T-helper 17 cell (primary cell): Measurements from ENCODE around the gene NNT. TPM values are rescaled to one million over a fixed set of nuclear protein-coding genes. Genes with fewer than 3 reads are reported as not detected.
"Not testable (repeated sequence)": the region's sequence is repeated elsewhere in the genome, so short reads cannot be mapped to it uniquely, and the experiment has no call there.

ENCODE experiments used
- ATAC-seq: fragments of 150-1000 bp; cut with Tn5 transposase; 2 replicates; pipeline ENCODE4 v1.10.0; 2021; ENCODE audit warnings: mild to moderate bottlenecking, moderate library complexity
- DNase-seq, 3 donors: peaks; one replicate each; pipeline versions ENCODE4 v3.0.0 to v3.0.0-alpha.2; 2020 to 2021
- H3K9me3 ChIP-seq: one replicate; pipeline ENCODE4 v1.7.0; 2013; ENCODE audit warnings: low read length, mild to moderate bottlenecking; ENCODE audit not compliant: control insufficient read depth, poor library complexity, severe bottlenecking
- H3K27ac Mint-ChIP-seq: one replicate; pipeline ENCODE4 v1.8.0; 2022; ENCODE audit warnings: mild to moderate bottlenecking, moderate library complexity, mixed read lengths
- H3K27me3 Mint-ChIP-seq: one replicate; pipeline ENCODE4 v1.8.0; 2022; ENCODE audit warnings: mixed read lengths
- H3K36me3 Mint-ChIP-seq: one replicate; pipeline ENCODE4 v1.8.0; 2022; ENCODE audit warnings: low read depth, mixed read lengths
- H3K4me1 Mint-ChIP-seq: one replicate; pipeline ENCODE4 v1.8.0; 2022; ENCODE audit warnings: mild to moderate bottlenecking, mixed read lengths
- H3K4me3 Mint-ChIP-seq: one replicate; pipeline ENCODE4 v1.8.0; 2022; ENCODE audit warnings: mild to moderate bottlenecking, moderate library complexity, mixed read lengths
- total RNA-seq, 4 donors: library from RNA in 2 of 4; stranded (reverse) in 2 of 4; gene quantifications; one replicate each; pipeline ENCODE4 v1.2.3 and lab custom pipeline; 2022 to 2026

The NNT gene
- total RNA-seq, 2 donors from 2014 or later: 42.6 to 49.5 TPM

DNA sequence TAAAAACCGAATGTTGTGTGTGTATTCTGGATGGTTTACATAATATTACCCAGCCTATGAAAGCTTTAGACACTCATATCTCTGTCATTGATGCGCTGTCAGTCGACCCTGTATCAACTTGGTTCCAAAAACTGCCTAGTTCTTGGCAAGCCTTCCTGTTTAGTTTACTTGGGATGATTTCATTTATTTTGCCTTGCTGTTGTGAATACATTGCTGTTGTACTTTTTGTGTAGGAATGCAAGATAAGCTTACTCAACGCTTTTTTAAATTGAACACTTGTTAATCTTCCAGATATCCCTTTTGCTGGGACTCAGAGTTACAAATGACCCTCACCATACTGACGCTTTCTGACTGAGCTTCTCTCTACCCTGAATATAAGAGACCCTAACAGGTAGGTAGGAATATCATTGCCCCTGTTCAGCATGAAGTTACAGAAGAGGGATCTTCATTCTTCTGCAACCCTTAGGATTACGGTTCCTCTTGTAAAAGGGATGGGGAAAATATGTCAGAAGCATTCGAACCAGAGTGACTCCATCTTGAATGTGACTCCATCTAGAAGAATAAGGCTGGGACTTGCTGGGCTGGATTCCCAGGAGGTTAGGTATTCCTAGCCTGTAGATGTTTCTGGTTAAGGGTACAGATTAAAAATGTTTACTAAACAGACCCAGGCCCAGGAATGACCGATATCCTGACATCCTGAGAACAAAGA is 32.4 kb upstream of the NNT start:
- H3K4me3 Mint-ChIP-seq: no peak overlapping the region
- no peaks in the 10 kb centered on the region for H3K27me3 Mint-ChIP-seq

GRCh38 chr5:43571237-43571636 is 31.7 kb upstream of the NNT start:
- ATAC-seq: no peak
- Mint-ChIP-seq H3K36me3 (no peaks in the 10 kb centered on the region), H3K27ac (no peak overlapping the region), H3K4me3 (no peak overlapping the region), H3K4me1 (no peaks in the 10 kb centered on the region), H3K27me3 (no peaks in the 10 kb centered on the region)
- H3K9me3 ChIP-seq: no peaks in the 10 kb centered on the region
- no peak for DNase-seq

More for the DNA sequence above, 32.4 kb upstream of the NNT start:
- Mint-ChIP-seq H3K36me3 (no peaks in the 10 kb centered on the region), H3K27ac (no peak overlapping the region), H3K4me1 (no peaks in the 10 kb centered on the region)
- no peaks in the 10 kb centered on the region for H3K9me3 ChIP-seq
- no peak for DNase-seq
- no peak for ATAC-seq

GRCh38 chr5:43572357-43572756 is 30.6 kb upstream of the NNT start:
- Mint-ChIP-seq H3K27ac (no peak overlapping the region), H3K4me3 (no peak overlapping the region), H3K36me3 (no peaks in the 10 kb centered on the region), H3K27me3 (no peaks in the 10 kb centered on the region), H3K4me1 (no peaks in the 10 kb centered on the region)
- H3K9me3 ChIP-seq: no peaks in the 10 kb centered on the region
- no peak for DNase-seq
- ATAC-seq: no peak

- Mint-ChIP-seq H3K4me1 (no peaks in the 10 kb centered on the region), H3K27ac (no peak overlapping the region), H3K4me3 (no peak overlapping the region), H3K36me3 (no peaks in the 10 kb centered on the region), H3K27me3 (no peaks in the 10 kb centered on the region)
- DNase-seq (no peak), ATAC-seq (no peak)
- H3K9me3 ChIP-seq: no peaks in the 10 kb centered on the region
Measured at GRCh38 chr5:43573058-43573457, 29.9 kb upstream of the NNT start.

DNA sequence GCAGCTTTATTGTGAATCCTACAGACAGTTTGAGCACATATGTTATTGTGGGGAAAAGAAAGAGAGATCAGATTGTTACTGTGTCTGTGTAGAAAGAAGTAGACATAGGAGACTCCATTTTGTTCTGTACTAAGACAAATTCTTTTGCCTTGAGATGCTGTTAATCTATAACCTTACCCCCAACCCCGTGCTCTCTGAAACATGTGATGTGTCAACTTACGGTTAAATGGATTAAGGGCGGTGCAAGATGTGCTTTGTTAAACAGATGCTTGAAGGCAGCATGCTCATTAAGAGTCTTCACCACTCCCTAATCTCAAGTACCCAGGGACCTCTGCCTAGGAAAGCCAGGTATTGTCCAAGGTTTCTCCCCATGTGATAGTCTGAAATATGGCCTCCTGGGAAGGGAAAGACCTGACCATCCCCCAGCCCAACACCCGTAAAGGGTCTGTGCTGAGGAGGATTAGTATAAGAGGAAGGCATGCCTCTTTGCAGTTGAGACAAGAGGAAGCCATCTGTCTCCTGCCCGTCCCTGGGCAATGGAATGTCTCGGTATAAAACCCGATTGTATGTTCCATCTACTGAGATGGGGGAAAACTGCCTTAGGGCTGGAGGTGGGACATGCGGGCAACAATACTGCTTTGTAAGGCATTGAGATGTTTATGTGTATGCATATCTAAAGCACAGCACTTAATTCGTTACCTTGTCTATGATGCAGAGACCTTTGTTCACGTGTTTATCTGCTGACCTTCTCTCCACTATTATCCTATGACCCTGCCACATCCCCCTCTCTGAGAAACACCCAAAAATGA is 22.4 kb upstream of the NNT start:
- not testable (repeated sequence) for H3K4me1 Mint-ChIP-seq, ATAC-seq, H3K4me3 Mint-ChIP-seq, DNase-seq, H3K9me3 ChIP-seq, H3K27me3 Mint-ChIP-seq, H3K27ac Mint-ChIP-seq, H3K36me3 Mint-ChIP-seq

GRCh38 chr5:43581398-43581797 is 21.6 kb upstream of the NNT start:
- Mint-ChIP-seq H3K27me3 (no peaks in the 10 kb centered on the region), H3K27ac (no peak overlapping the region), H3K36me3 (peaks cover 3% of the 10 kb centered on the region), H3K4me3 (no peak overlapping the region), H3K4me1 (peaks cover 2% of the 10 kb centered on the region)
- DNase-seq (no peak), ATAC-seq (no peak)
- no peaks in the 10 kb centered on the region for H3K9me3 ChIP-seq

- no peak overlapping the region for H3K4me3 Mint-ChIP-seq
- ATAC-seq (no peak), DNase-seq (no peak)
- H3K4me1 Mint-ChIP-seq: peaks cover 2% of the 10 kb centered on the region
- no peak overlapping the region for H3K27ac Mint-ChIP-seq
- no peaks in the 10 kb centered on the region for H3K9me3 ChIP-seq
- no peaks in the 10 kb centered on the region for H3K27me3 Mint-ChIP-seq
- peaks cover 3% of the 10 kb centered on the region for H3K36me3 Mint-ChIP-seq
Measured at GRCh38 chr5:43582082-43583005, 20.6 kb upstream of the NNT start.

DNA sequence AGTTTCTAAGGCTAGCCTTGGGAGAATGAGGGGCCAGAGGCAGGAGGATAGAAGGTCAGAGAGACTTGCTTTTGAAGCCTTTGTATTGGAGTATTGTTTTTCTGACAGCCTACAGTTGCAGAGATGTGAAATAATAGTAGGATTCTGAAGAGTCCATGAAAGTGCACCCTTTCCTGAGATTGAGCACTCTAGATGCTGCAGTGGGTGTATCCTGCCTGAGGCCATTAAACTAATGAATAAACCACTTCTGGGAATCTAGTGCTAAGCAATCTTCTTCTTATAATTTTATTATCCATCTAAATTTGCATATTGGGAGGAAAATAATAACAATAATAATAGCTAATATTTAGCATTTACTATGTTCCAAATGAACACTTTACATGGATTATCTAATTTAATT is 19.3 kb upstream of the NNT start:
- peaks cover 3% of the 10 kb centered on the region for H3K36me3 Mint-ChIP-seq
- DNase-seq (no peak), ATAC-seq (no peak)
- peaks cover 2% of the 10 kb centered on the region for H3K4me1 Mint-ChIP-seq
- no peak overlapping the region for H3K27ac Mint-ChIP-seq
- no peaks in the 10 kb centered on the region for H3K9me3 ChIP-seq
- no peak overlapping the region for H3K4me3 Mint-ChIP-seq
- no peaks in the 10 kb centered on the region for H3K27me3 Mint-ChIP-seq

GRCh38 chr5:43584166-43584699 is 18.7 kb upstream of the NNT start:
- Mint-ChIP-seq H3K4me3 (no peak overlapping the region), H3K4me1 (peaks cover 2% of the 10 kb centered on the region), H3K27me3 (no peaks in the 10 kb centered on the region), H3K27ac (no peak overlapping the region), H3K36me3 (peaks cover 3% of the 10 kb centered on the region)
- no peaks in the 10 kb centered on the region for H3K9me3 ChIP-seq
- ATAC-seq (no peak), DNase-seq (no peak)

DNA sequence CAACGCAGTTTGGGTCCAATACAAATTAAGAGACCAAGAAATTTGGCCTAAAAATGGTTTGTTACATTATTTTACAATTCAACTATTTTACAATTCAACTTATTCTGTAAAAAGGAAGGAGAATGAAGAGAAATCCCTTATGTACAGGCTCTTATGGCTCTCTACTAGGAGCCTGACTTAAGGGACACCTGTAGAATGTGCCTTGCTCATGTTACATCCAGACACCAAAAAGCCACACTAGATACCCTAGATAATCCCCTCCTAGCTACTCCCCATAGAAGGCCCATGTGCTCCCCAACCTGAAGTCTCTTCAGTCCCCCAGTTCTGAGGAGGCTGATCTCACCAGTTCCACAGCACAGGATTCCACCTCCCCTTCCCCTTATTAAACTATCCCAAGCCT is 14.1 kb upstream of the NNT start:
- H3K4me3 Mint-ChIP-seq: no peak overlapping the region
- H3K27me3 Mint-ChIP-seq: no peaks in the 10 kb centered on the region
- peaks cover 7% of the 10 kb centered on the region for H3K36me3 Mint-ChIP-seq
- H3K27ac Mint-ChIP-seq: no peak overlapping the region
- ATAC-seq (no peak), DNase-seq (no peak)
- no peaks in the 10 kb centered on the region for H3K9me3 ChIP-seq
- peaks cover 6% of the 10 kb centered on the region for H3K4me1 Mint-ChIP-seq

DNA sequence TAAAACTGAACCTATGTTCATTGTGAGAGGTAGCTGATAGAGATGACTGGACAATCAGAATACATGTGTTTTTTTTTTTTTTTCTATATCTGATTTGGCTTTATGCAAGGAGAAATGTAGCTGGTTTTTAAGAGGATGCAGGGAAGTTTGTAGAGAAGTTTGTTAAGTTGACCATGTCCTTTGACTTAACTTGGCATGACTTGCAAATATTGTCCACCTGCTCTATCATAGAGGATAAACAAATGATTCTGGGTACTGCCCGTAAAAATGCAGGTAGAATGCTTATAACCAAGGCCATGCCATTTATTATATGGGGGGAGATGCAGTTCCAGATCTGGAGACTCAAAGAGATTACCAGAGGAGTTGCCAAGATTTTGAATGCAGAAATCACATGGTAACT is 13.7 kb upstream of the NNT start:
- Mint-ChIP-seq H3K27me3 (no peaks in the 10 kb centered on the region), H3K27ac (no peak overlapping the region), H3K36me3 (peaks cover 7% of the 10 kb centered on the region), H3K4me1 (peaks cover 6% of the 10 kb centered on the region), H3K4me3 (no peak overlapping the region)
- DNase-seq: no peak
- ATAC-seq: no peak
- no peaks in the 10 kb centered on the region for H3K9me3 ChIP-seq

DNA sequence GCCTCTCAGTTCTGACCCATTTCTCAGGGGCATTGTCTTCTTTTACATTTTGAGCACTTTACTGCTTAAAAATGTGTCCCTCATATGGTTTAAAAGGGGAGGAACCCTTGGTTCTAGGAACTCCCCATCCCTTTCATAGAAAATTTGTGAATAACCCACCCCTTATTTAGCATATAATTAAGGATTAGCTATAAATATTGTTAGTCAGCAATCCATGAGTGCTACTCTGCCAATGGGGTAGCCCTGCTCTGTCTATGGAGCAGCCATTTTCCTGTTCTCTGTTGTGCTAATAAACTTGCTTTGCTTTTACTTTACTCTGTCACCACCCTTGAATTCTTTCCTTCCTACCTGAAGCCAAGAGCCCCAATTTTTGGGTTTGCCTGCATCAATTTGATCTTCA is 12.3 kb upstream of the NNT start:
- no peaks in the 10 kb centered on the region for H3K9me3 ChIP-seq
- no peak for DNase-seq
- ATAC-seq: no peak
- Mint-ChIP-seq H3K4me1 (peaks cover 5% of the 10 kb centered on the region), H3K27me3 (no peaks in the 10 kb centered on the region), H3K27ac (no peak overlapping the region), H3K36me3 (peaks cover 7% of the 10 kb centered on the region), H3K4me3 (no peak overlapping the region)

DNA sequence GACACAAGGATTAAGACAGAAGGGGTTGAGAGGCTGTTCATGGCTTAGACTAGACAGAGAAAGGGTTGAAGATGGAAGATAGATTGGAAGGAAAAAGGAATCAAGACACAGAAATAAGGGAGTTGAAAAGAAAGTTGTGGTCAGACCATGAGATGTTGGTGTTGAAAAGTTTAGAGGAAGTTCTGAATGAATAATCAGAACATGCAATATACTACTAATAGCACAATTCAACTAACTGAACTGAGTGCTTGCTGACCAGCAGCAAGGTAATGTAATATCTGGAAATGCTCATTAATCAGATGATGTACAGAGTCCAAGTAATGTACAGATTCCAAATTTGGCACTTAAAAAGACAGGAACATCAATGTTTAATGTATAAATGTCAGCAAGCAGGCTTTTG is 10.6 kb upstream of the NNT start:
- H3K4me3 Mint-ChIP-seq: no peak overlapping the region

More for the DNA sequence above, 10.6 kb upstream of the NNT start:
- peaks cover 7% of the 10 kb centered on the region for H3K36me3 Mint-ChIP-seq
- H3K9me3 ChIP-seq: no peaks in the 10 kb centered on the region
- peak overlapping the region; percentile 29 for H3K27ac Mint-ChIP-seq
- no peak for ATAC-seq
- DNase-seq: no peak
- H3K27me3 Mint-ChIP-seq: no peaks in the 10 kb centered on the region
- H3K4me1 Mint-ChIP-seq: peaks cover 8% of the 10 kb centered on the region
